NCI-H2227 treated with DMSO at 0.1 percent for 48 hours (cell line): ENCODE data around the gene KRTAP21-2.
"Not testable (repeated sequence)": the region's sequence is repeated elsewhere in the genome, so short reads cannot be mapped to it uniquely, and the experiment has no call there.

Experiments
- DNase-seq: peaks from one replicate; lab custom pipeline; 2025; lab: John Stamatoyannopoulos, UW

KRTAP21-2 gene

DNA sequence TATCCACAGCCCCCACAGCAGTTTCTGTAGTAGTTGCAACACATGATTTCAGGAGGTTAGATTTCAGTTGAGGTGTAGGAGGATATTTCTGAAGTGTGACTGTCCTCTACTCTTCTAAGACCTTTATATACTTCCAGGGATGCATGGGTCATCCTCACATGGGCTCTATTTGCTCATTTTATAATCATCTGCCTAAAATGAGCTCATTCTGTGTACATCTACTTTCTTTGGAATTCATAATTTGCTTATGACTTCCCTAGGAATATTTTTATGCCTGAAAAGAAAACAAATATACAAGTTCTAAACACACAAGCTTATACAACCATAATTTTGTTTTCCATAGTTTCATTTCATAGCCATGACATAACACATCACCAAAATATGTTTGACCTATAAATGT, at the start of gene KRTAP21-2:
Gene KRTAP21-2 (minus strand): TSS at position 101 of the 400 bp plus-strand sequence. CDS start 57 bp downstream, at position 44.
- no peak for DNase-seq

DNA sequence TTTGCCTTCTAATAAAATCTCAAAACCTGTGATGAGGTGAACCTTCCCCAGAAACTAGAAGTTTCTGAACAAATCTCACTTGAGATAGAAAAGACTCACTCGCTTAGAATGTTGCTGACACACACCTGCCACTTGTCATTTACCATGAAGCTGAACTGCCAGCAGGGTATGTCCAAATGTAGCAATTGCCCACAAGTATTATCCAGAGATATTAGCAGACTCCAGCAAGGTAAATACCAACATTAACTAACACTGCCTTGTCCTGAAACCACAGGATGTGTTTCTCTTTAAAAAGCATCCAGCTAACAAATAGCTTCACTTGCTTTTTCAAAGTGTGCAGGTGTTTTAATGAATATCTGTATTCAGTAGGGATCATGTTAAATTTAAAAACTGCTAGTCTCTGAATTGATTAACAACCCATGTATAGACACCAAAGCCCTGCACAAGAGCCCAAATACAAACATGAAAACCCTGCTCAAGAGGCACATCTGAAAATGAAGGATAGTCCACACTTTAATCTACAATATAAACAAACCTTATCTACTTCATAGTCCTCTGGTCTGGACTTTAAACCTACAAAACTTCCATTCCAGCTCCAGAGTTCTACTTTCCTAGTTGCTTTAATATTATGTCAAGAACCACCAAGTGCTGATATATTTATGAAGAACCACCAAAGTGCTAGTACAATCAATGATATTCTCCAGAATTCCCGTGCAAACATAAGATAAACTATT, 46.7 kb upstream of the KRTAP21-2 start:
- no peak for DNase-seq

DNA sequence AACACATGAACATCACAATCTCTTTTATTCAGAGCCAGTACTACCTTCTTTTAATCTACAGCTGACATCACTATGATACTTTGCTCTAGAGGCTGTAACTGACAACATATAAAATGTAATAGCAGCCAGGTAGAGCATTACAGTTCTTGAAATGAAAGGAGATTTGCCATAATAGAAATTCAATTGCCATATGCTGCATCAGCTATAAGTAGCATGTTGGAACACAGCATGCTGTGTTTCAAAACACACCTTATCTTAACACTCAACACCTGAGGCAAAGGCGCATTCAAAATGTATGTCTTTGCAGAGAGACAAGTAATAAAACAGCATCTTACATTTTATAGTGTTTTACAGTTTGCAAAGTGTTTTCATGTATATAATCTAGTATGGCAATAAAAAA, 32.2 kb upstream of the KRTAP21-2 start:
- DNase-seq = no peak

DNA sequence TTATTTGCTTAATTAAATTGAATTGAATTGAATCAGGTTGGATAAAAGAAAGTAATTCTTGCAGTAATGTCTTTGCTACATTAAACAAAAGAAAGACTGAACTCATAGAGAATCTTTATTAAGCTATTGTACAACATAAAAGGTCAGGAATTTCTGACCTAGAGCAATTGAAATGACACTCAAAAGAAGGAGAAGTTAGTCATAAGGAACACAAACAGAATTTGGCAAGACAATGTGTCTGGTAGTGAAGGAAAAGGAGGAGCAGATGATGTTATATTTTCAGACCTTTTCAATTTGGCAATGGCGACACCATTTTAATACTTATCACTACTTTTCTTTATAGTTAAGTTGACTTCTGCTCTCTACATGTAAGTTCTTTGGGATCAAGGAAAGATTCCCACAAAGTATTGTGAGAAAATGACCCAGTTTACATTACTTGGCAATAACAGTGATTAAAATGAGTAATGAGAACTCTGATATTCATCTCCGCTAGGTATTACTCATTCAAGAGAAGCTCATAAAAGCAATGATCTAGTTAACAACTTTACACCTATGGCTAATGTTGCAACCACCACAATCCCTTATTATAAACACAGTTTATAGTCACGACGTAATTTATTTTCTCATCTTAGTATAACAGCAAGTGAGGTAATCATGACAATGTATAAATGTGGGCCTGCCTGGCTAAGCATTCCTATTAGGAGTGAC, 22.8 kb upstream of the KRTAP21-2 start:
- DNase-seq = no peak

DNA sequence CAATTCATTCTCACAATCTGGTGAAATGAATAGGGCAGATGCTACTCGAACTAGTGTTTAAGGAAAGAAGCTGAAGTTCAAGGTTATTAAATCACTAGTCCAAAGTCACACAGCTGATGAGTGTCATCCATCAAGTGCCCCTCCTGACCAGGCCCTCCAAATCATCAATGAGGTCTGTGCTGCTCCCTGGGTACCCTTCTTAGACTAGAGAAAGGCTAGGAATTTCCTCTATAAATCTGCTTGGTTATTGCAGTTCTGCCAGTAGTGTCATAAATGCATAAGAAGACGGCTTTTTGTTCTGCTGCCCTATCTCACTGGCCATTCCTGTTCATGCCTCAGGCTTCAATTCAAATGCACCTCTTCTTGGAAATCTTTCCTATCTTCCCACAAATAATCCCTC, 13.7 kb upstream of the KRTAP21-2 start:
- no peak for DNase-seq

DNA sequence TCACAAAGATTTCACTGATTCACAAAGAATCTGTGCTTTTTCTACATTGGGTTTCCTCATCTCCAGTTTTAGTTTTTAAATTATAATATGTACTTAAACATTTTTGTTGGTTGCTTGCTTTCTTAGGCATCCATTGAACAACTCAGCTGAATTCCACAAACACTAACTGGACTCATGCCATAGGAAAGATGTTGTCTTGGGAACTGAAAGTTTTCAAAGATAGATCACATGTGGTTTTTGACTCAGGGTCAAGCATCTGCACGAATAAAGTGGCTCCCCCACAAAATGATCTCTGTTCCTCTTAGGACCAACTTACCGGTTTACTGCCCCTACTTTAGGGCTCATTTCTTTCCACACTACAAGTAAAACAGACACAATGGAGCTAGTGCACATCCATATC, 11.2 kb upstream of the KRTAP21-2 start:
- DNase-seq = no peak

DNA sequence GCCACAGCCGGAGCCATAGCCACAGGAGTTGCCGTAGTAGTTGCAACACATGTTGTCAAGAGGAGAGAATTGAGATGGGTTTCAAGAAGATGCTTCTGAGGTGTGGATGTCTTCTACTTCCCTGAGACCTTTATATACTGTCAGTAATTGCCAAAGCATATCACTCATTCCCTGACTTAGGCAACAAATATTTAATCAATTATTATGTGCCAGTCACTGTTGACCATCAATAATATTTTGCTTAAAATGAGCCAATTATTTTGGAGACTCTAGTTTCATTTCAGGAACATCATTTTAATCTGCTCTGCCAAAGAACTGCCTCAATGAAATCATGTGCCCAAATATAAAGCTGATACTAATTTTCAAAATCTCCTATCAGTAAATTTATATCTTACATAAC, 8.3 kb upstream of the KRTAP21-2 start, which contains the start of gene KRTAP21-1:
Gene KRTAP21-1 (minus strand): TSS at position 101 of the 400 bp plus-strand sequence. CDS start 50 bp downstream, at position 51.
- DNase-seq = not testable (repeated sequence)

DNA sequence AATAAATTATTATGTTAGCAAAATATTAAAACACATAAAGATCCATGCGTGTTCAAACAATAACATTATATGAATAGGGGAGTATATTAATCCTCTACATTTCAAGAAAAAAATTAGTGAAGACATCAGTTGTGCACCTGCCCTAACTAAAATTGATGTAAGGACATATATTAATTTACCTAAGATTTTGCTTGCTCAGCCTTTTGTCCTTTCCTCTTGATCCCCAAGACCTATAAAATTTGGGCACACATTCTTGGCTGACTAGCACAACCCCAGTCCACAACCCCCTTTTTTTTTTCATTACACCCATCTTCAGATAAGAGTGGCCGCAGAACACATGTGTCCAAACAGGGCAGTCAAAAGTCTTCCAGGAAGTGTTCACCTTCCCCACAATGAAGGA, 6.6 kb downstream of the KRTAP21-2 start:
- no peak for DNase-seq

DNA sequence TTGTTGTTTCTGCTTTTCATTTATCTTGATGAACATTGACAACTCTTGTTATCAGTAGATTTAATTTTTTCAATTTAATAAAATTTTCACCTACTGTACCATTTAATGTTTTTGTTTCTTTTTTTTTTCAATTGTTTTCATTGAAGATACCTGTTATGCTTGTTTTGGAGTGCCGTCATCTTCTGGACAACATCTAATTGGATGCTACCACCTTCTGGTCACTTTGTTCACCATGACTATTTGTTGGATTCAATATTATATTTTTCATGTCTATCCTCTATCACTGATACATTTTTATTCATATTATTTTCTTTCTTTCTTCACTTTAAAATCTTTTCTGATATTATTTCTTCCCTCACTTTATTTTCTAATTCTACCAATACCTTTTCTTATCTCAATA, 14.0 kb downstream of the KRTAP21-2 start:
- DNase-seq = no peak

DNA sequence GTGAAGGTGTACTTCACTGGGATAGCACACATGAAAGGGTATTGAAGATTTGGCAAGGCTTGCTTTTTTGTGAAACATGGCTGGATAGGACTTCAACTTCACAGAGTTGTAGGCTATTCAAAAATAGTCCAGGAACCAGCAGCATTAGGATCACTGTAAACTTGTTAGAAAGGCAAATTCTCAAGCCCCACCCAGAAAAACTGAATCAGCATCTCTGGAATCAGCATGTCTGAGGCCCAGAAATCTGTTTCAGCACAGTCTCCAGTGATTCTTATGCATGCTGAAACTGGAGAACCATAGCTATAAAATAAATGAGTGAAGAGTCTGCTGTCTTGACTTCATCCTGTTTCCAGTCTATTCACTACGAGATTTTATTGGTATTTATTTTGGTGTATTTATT, 20.3 kb downstream of the KRTAP21-2 start:
- no peak for DNase-seq

DNA sequence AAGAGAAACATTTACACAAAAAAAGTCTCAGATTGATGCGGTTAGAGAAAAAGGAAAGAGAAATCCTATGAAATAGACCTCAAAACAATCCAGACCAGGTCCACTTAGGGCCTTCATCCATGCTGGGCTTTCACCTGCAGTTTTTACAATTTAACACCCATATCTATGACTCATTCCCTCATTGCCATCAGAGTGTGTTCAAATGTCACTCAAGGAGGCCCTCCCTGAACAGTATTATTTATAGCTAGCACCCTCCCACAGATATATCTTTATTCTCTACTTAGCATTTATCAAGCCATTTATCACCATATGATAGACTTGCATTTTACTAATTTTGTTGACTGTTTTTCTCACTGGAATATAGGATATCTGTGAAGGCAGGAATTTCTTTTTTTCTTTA, 27.7 kb downstream of the KRTAP21-2 start:
- DNase-seq = no peak

DNA sequence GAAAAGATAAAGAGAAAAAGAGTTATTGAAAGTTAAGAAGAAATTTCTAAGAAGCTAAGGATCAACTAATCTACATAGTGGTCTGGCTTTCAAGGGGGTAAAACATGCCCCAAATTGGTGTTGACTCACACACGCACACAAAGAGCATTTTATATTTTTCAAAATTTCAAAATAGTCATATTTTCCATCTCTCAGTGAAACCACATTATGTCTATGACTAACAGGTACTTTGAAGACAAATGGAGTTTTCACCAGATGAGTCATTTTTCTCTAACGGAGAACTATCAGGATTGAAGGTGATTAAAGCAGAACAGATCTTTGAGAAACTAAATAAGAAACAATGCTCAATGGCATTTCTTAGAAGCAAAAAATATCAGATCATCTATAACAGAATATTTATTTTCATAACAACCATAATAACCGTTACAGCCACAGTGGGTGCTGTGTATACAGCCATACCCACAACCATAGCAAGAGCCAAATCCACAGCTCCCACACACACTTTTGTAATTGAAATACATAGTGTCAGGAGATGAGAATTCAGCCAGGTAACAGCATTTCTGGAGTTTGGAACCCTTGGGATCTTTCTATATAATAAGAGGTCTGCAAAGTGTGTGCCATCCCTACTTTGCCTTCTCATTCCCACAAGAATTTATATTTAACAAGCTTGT, 28.7 kb downstream of the KRTAP21-2 start, which contains the start of gene KRTAP21-3:
Gene KRTAP21-3 (minus strand): TSS at position 539 of the 671 bp plus-strand sequence. CDS start 18 bp downstream, at position 521.
- DNase-seq = no peak

DNA sequence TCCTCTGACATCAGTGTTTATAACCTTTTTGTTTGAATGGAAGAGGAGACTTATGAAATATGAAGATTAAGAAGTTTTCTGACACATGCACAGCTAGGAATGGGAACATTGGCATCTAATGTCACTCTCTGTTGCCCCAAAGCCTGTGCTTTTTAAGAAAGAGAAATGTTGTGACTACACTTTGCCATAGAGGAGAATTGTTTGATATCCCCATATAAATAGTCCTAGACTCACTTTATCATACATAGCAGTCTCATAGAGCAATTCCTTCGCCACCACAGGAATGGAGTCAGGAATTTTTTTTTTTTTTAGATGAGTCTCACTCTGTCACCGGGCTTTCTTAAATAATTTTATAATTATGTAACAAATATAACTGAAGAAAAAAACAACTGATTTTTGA, 30.0 kb downstream of the KRTAP21-2 start:
- no peak for DNase-seq

DNA sequence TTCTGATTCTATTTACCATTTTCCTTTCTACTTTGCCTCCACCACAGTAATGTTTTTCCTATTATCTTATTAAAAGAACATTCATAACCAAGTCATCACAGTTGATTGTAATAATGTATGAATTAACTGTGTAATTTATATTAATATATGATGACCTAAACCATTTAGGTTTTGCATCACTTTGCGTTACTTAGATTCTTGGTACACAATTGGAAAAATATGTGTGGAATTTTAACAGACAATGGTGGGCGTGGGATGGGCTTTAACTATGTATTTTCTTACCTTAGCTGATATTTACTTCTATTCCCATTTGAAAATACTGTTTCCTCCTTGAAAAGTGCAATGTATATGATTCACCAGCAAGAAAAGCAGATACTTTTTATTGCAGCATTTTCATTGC, 32.1 kb downstream of the KRTAP21-2 start:
- no peak for DNase-seq

DNA sequence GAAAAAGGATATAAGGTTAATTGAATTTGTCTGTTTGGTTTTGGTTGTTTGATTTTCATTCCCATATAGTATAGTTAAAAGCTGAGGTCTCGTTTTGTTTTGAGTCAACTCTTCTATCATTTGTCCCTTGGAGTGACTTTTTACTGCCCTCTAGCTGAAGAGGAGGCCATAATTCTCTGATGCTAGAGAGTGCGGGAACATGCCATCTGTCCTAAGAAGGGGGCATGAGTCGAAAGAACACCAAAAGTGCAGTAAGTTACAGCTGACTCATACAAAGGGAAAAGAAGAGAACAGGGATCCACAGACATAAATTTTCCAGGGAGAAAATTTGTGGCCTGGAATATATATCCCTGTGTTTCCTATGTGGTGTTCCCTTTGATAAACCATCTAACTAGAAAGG, 32.6 kb downstream of the KRTAP21-2 start:
- DNase-seq = no peak

DNA sequence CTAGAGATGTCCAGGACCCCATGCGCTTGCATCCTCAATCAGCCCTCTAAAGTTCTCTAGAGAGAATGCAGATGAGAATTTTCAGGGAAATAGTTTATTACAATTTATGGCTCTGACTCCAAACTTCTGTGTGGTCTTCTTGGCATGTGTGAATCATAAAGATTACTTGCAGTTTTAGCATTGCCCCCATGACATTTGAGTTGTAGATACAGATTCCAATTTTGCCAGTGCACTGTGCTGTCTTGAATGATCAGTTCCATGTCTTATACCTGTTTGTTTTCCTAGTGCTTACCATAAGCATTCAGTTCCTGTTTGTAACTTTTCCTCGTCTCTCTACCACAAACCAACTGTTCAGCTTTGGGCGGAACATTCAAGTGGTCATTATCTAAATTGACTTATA, 33.3 kb downstream of the KRTAP21-2 start:
- no peak for DNase-seq

DNA sequence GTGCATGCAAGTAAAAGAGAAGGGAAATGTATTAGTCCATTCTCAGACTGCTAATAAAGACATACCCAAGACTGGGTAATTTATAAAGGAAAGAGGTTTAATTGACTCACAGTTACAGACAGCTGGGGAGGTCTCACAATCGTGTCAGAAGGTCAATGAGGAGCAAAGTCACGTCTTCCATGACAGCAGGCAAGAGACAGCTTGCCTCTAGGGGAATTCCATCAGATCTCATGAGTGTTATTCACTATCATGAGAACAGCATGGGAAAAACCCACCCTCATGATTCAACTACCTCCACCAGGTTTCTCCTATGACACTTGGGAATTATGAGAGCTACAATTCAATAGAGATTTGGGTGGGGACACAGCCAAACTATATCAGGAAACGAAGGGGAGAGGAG, 36.6 kb downstream of the KRTAP21-2 start:
- no peak for DNase-seq

DNA sequence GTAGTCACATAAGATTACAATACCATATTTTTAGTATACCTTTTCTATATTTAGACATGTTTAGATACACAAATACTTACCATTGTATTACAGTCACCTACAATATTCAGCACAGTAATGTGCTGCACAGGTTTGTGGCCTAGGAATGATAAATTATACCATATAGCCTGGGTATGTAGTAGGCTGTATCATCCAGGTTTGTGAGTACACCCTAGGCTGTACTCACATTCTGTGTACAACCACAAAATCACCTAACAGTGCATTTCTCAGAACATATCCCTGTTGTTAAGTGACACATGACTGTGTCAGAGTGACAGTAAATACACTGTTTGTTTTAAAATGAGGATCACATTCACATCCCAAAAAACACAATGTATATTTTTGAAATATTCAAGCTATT, 39.6 kb downstream of the KRTAP21-2 start:
- no peak for DNase-seq
